Astrocyte (in vitro differentiated cells and primary cell): Measurements from ENCODE around the gene RAD51B. TPM values are rescaled to one million over a fixed set of nuclear protein-coding genes. Genes with fewer than 3 reads are reported as not detected.

Source experiments
- DNase-seq: peaks from one replicate; pipeline ENCODE4 v3.0.0-alpha.2; 2010; ENCODE audit warnings: low read depth
- FAIRE-seq: peaks from 2 replicates; lab custom pipeline; 2011; peaks lifted over from hg19 to GRCh38; lab: Jason Lieb, UNC
- H2AFZ ChIP-seq: 2 replicates; pipeline ENCODE4 v1.6.0; 2012; ENCODE audit warnings: low read depth, low read length, inconsistent platforms
- H3K27ac ChIP-seq: 2 replicates; pipeline ENCODE4 v1.5.1; 2011; ENCODE audit warnings: low read depth, low read length, inconsistent platforms
- H3K27me3 ChIP-seq: 2 replicates; pipeline ENCODE4 v1.6.0; 2011; ENCODE audit warnings: low read length, inconsistent platforms; ENCODE audit not compliant: insufficient read depth
- H3K36me3 ChIP-seq: 2 replicates; pipeline ENCODE4 v1.5.1; 2011; ENCODE audit warnings: low read length, inconsistent platforms; ENCODE audit not compliant: insufficient read depth
- H3K4me1 ChIP-seq: 2 replicates; pipeline ENCODE4 v1.5.1; 2011; ENCODE audit warnings: low read length, inconsistent platforms; ENCODE audit not compliant: insufficient read depth
- H3K4me2 ChIP-seq: 2 replicates; pipeline ENCODE4 v1.6.0; 2012; ENCODE audit warnings: low read length, inconsistent platforms
- H3K4me3 ChIP-seq: 2 replicates; pipeline ENCODE4 v1.5.1; 2011; ENCODE audit warnings: low read depth, mild to moderate bottlenecking, low read length, inconsistent platforms; ENCODE audit not compliant: insufficient read depth
- H3K79me2 ChIP-seq: 2 replicates; pipeline ENCODE4 v1.6.0; 2012; ENCODE audit warnings: mild to moderate bottlenecking, low read length, inconsistent platforms; ENCODE audit not compliant: insufficient read depth
- H3K9ac ChIP-seq: 2 replicates; pipeline ENCODE4 v1.6.0; 2012; ENCODE audit warnings: mild to moderate bottlenecking, low read length, inconsistent platforms
- H3K9me3 ChIP-seq: 2 replicates; pipeline ENCODE4 v1.5.1; 2012; ENCODE audit warnings: low read depth, mild to moderate bottlenecking, low read length, inconsistent platforms; ENCODE audit not compliant: insufficient read depth
- H4K20me1 ChIP-seq: 2 replicates; pipeline ENCODE4 v1.6.0; 2012; ENCODE audit warnings: low read length, inconsistent platforms; ENCODE audit not compliant: insufficient read depth
- H3K27ac Mint-ChIP-seq: one replicate; pipeline ENCODE4 v1.8.0; 2021; ENCODE audit warnings: mild to moderate bottlenecking, mixed read lengths; ENCODE audit not compliant: unreplicated experiment
- H3K27me3 Mint-ChIP-seq: one replicate; pipeline ENCODE4 v1.8.0; 2021; ENCODE audit warnings: low read depth, mixed read lengths; ENCODE audit not compliant: unreplicated experiment
- H3K36me3 Mint-ChIP-seq: one replicate; pipeline ENCODE4 v1.8.0; 2021; ENCODE audit warnings: low read depth, mixed read lengths; ENCODE audit not compliant: unreplicated experiment
- H3K4me1 Mint-ChIP-seq: one replicate; pipeline ENCODE4 v1.8.0; 2021; ENCODE audit warnings: low read depth, mixed read lengths; ENCODE audit not compliant: unreplicated experiment
- H3K4me3 Mint-ChIP-seq: one replicate; pipeline ENCODE4 v1.8.0; 2021; ENCODE audit warnings: mild to moderate bottlenecking, moderate library complexity, mixed read lengths; ENCODE audit not compliant: unreplicated experiment
- H3K9me3 Mint-ChIP-seq: one replicate; pipeline ENCODE4 v1.8.0; 2021; ENCODE audit warnings: mild to moderate bottlenecking, mixed read lengths; ENCODE audit not compliant: unreplicated experiment
- EZH2 ChIP-seq: IDR thresholded peaks from 2 replicates; pipeline ENCODE4 v1.6.1; 2012; ENCODE audit warnings: mild to moderate bottlenecking, low read length, inconsistent platforms; ENCODE audit not compliant: insufficient read depth
- total RNA-seq: library from RNA; stranded (reverse); gene quantifications from 2 replicates; pipeline ENCODE4 v1.2.1, GENCODE V29; 2021
- TF ChIP-seq, protein P1 (sequence below): IDR thresholded peaks from 2 replicates; pipeline ENCODE4 v1.5.1; 2011; ENCODE audit warnings: low read depth, mild to moderate bottlenecking, inconsistent platforms, low read length, moderate library complexity; ENCODE audit not compliant: insufficient read depth

RAD51B gene
- total RNA-seq, 1 donor from 2014 or later: 10.8 TPM

DNA sequence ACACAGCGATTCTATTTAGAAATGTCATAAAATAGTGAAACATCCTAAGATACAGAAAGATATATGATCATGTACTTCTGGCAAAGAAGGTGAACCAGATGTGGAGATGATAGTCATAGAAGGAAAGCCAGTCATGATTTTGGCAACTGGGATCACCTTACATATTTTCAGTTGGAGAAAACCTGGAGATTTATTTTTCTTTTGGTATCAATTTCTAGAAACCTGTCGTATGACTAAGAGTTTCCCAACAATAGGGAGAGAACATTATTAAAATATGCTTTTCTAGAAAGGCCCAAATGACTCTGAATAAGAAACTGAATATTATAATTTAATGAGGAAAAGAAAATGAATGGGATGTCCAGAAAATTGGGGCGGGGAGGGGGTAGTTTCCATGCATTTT lies 576.9 kb downstream of the RAD51B start:
- no peak overlapping the region for H3K27ac ChIP-seq
- peak; percentile 64 for DNase-seq
- no peak overlapping the region for H3K27ac Mint-ChIP-seq
- no peaks in the 10 kb centered on the region for H3K36me3 Mint-ChIP-seq
- no peaks in the 10 kb centered on the region for H3K36me3 ChIP-seq
- no peak for FAIRE-seq
- no peaks in the 10 kb centered on the region for H3K27me3 ChIP-seq
- no peaks in the 10 kb centered on the region for H4K20me1 ChIP-seq
- H3K4me1 Mint-ChIP-seq: peaks cover 48% of the 10 kb centered on the region
- no peaks in the 10 kb centered on the region for H3K79me2 ChIP-seq
- no peak overlapping the region for H3K4me3 ChIP-seq
- TF ChIP-seq, protein P1, sequence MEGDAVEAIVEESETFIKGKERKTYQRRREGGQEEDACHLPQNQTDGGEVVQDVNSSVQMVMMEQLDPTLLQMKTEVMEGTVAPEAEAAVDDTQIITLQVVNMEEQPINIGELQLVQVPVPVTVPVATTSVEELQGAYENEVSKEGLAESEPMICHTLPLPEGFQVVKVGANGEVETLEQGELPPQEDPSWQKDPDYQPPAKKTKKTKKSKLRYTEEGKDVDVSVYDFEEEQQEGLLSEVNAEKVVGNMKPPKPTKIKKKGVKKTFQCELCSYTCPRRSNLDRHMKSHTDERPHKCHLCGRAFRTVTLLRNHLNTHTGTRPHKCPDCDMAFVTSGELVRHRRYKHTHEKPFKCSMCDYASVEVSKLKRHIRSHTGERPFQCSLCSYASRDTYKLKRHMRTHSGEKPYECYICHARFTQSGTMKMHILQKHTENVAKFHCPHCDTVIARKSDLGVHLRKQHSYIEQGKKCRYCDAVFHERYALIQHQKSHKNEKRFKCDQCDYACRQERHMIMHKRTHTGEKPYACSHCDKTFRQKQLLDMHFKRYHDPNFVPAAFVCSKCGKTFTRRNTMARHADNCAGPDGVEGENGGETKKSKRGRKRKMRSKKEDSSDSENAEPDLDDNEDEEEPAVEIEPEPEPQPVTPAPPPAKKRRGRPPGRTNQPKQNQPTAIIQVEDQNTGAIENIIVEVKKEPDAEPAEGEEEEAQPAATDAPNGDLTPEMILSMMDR: no peak
- TF ChIP-seq EZH2: no peak
- H3K9ac ChIP-seq: no peak overlapping the region
- no peak overlapping the region for H2AFZ ChIP-seq
- H3K4me3 Mint-ChIP-seq: no peak overlapping the region
- H3K9me3 Mint-ChIP-seq: no peaks in the 10 kb centered on the region
- peaks cover 3% of the 10 kb centered on the region for H3K27me3 Mint-ChIP-seq
- H3K4me1 ChIP-seq: peaks cover 45% of the 10 kb centered on the region
- H3K4me2 ChIP-seq: no peak overlapping the region
- H3K9me3 ChIP-seq: no peaks in the 10 kb centered on the region

DNA sequence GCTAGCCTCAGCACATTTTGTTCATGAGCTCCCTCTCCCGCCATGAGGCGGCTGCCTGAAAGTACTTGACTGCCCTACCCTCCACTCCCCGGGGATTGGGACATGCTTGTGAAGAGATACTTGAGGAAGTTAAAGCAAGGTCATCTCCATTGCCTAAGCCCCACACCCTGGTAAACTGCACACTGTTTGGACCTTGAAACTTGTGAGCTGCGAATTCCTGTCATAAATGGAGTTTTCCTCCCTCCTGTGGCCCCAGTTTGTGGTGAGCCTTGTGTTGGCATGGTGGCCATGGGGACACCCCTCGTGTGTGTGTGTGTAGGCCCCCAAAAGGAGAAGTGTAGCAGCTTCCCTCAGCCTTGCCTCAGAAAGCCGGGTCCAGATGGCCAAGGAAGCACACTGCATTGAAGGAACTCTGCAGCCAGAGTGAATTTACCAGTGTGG lies 577.8 kb downstream of the RAD51B start:
- Mint-ChIP-seq H3K27me3 (peaks cover 3% of the 10 kb centered on the region), H3K9me3 (no peaks in the 10 kb centered on the region), H3K4me1 (peaks cover 52% of the 10 kb centered on the region), H3K36me3 (no peaks in the 10 kb centered on the region), H3K27ac (peak overlapping the region; percentile 20), H3K4me3 (no peak overlapping the region)
- no peaks in the 10 kb centered on the region for H3K27me3 ChIP-seq
- H3K36me3 ChIP-seq: no peaks in the 10 kb centered on the region
- peak overlapping the region; percentile 6 for H2AFZ ChIP-seq
- H3K27ac ChIP-seq: no peak overlapping the region
- H3K4me3 ChIP-seq: no peak overlapping the region
- no peak for FAIRE-seq
- no peaks in the 10 kb centered on the region for H3K9me3 ChIP-seq
- no peak overlapping the region for H3K9ac ChIP-seq
- peaks cover 37% of the 10 kb centered on the region for H3K4me1 ChIP-seq
- TF ChIP-seq, protein P1: no peak
- no peak for TF ChIP-seq EZH2
- no peaks in the 10 kb centered on the region for H4K20me1 ChIP-seq
- H3K79me2 ChIP-seq: no peaks in the 10 kb centered on the region
- no peak for DNase-seq
- H3K4me2 ChIP-seq: peak overlapping the region; percentile 28

DNA sequence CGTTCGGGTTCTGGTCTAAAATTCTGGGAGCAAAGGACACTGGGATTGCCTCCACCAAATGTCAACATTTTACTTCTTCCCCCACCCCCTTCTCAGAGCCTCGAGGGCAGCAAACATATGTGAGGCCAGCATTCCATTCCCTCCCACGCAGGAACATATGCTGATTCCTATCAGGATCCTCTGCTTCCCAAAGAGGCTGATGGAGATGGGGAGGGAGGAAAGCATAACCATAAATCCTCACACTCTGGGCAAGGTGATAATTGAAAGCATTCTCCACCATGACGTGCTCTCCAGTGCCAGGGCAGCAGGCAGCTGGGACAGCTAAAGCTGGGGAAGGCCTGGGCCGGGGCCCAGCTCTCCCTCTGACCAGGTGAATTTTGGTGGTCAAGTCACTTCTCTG lies 578.2 kb downstream of the RAD51B start:
- H3K36me3 Mint-ChIP-seq: no peaks in the 10 kb centered on the region
- Histone ChIP-seq H3K4me1 (peaks cover 33% of the 10 kb centered on the region), H4K20me1 (no peaks in the 10 kb centered on the region), H3K27me3 (no peaks in the 10 kb centered on the region), H3K36me3 (no peaks in the 10 kb centered on the region), H3K4me2 (peak overlapping the region; percentile 28), H2AFZ (peak overlapping the region; percentile 6), H3K27ac (no peak overlapping the region), H3K79me2 (no peaks in the 10 kb centered on the region), H3K4me3 (no peak overlapping the region), H3K9ac (no peak overlapping the region), H3K9me3 (no peaks in the 10 kb centered on the region)
- peak; percentile 76 for DNase-seq
- no peaks in the 10 kb centered on the region for H3K9me3 Mint-ChIP-seq
- peaks cover 48% of the 10 kb centered on the region for H3K4me1 Mint-ChIP-seq
- TF ChIP-seq, protein P1: no peak
- TF ChIP-seq EZH2: no peak
- H3K27me3 Mint-ChIP-seq: peaks cover 3% of the 10 kb centered on the region
- no peak overlapping the region for H3K4me3 Mint-ChIP-seq
- no peak for FAIRE-seq
- peak overlapping the region; percentile 20 for H3K27ac Mint-ChIP-seq
